MCF 10A (cell line): ENCODE data around the gene TNNI3. TPM values are rescaled to one million over a fixed set of nuclear protein-coding genes. Genes with fewer than 3 reads are reported as not detected.

Experiments used
- BruUV-seq: library from RNA; stranded (reverse); fragments of 400-500 nt; replicated peaks from 2 replicates; lab custom pipeline; 2021; lab: Mats Ljungman, UMichigan
- CTCF ChIA-PET: fragments of 300-600 bp; sonication (Branson Sonifier 250); formaldehyde crosslinking; extraction: SDS; loops from one replicate; lab custom pipeline; 2021; ENCODE audit warnings: antibody characterized with exemption, inconsistent platforms; lab: Yijun Ruan, JAX
- POLR2A ChIA-PET: fragments of 300-600, 350-650 bp; sonication (Branson Sonifier 250); formaldehyde crosslinking; extraction: SDS; loops from one replicate; lab custom pipeline; 2020; ENCODE audit warnings: antibody characterized with exemption, inconsistent platforms; lab: Yijun Ruan, JAX
- DNase-seq: peaks from one replicate; pipeline ENCODE4 v3.0.0-alpha.2; 2018; ENCODE audit not compliant: unreplicated experiment
- H3K27ac Mint-ChIP-seq: one replicate; pipeline ENCODE4 v1.8.0; 2022; ENCODE audit warnings: mild to moderate bottlenecking, low read depth, mixed read lengths; ENCODE audit not compliant: unreplicated experiment
- H3K27me3 Mint-ChIP-seq: one replicate; pipeline ENCODE4 v1.8.0; 2022; ENCODE audit warnings: mixed read lengths; ENCODE audit not compliant: insufficient read depth, unreplicated experiment
- H3K36me3 Mint-ChIP-seq: one replicate; pipeline ENCODE4 v1.8.0; 2022; ENCODE audit warnings: mild to moderate bottlenecking, moderate library complexity, mixed read lengths; ENCODE audit not compliant: insufficient read depth, unreplicated experiment
- H3K4me1 Mint-ChIP-seq: one replicate; pipeline ENCODE4 v1.8.0; 2022; ENCODE audit warnings: mixed read lengths; ENCODE audit not compliant: insufficient read depth, unreplicated experiment
- H3K4me3 Mint-ChIP-seq: one replicate; pipeline ENCODE4 v1.8.0; 2022; ENCODE audit warnings: mild to moderate bottlenecking, moderate library complexity, mixed read lengths; ENCODE audit not compliant: unreplicated experiment
- H3K9me3 Mint-ChIP-seq: one replicate; pipeline ENCODE4 v1.8.0; 2022; ENCODE audit warnings: mixed read lengths; ENCODE audit not compliant: unreplicated experiment
- CTCF ChIP-seq: fragments of 200-600 bp; IDR thresholded peaks from one replicate; pipeline ENCODE4 v1.8.0; 2022; ENCODE audit warnings: antibody characterized with exemption, mild to moderate bottlenecking; ENCODE audit not compliant: unreplicated experiment
- intact Hi-C: fragments of 100-400 bp; cut with micrococcal nuclease; formaldehyde crosslinking; loops from 2 replicates; pipeline ENCODE4 v1.14.1; 2022
- total RNA-seq: library from RNA; stranded (reverse); gene quantifications from 2 replicates; pipeline ENCODE4 v1.2.3, GENCODE V29; 2022

TNNI3 gene
- total RNA-seq, 1 experiment from 2014 or later: 0.89 TPM

DNA sequence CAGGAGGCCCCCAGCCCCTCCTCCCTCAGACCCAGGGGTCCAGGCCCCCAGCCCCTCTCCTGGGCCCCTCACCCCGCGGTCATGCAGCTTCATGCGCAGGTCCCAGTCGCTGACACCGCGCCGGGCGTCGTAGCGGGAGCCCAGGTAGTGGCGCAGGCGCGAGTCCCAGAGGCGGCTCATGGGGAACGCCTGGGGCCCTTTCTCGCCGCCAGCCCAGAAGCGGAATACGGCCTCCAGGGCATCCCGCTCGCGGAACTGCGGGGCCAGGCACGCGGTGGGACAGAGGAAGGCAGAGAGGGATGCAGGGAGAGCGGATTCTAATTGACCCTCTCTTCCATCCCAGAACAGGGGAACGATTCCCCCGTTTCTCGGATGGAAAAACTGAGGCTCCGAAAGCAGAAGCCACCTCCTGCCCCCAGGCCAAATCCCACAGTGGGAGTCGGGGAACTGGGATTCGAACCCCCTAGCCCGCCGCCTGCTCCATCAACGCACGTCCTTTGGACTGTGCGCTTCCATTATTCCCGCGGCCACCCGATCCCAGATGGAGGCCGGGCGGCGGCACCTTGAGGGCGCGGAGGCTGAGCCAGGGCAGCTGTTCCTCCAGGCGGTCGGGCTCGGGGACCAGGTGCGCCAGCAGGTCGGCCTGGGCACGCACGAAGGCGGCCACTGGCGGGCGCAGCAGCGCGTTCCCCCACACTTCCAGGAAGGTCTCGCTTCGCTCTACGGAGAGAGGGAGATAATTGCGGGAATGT is 4.2 kb upstream of the TNNI3 start:
- H3K9me3 Mint-ChIP-seq: no peaks in the 10 kb centered on the region
- TF ChIP-seq CTCF: no peak
- POLR2A ChIA-PET: interaction anchor here (0.7 kb wide), 1 partner anchor 388 kb away, joined by 3 read pairs; no protein-coding TSS in a partner anchor

DNA sequence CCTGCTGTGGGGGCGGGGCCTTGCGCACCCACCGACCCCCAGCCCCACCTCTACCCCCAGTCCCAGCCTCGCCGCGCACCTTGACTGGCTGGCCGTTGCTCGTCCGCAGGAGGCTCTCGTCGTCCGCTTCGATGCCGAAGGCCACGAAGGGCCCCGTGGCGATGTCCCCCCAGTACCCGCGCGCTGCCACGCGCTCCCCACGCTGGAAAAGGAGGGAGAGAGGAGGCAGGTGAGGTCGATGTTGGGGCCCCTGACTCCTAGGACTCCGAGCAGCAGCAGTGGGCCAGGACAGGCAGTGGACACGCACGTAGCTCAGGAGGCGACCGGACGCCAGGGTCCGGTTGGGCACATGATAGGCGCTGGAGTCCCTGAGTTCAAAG is 3.4 kb upstream of the TNNI3 start:
- Mint-ChIP-seq H3K27ac (no peak overlapping the region), H3K4me3 (no peak overlapping the region), H3K4me1 (peaks cover 27% of the 10 kb centered on the region), H3K27me3 (no peaks in the 10 kb centered on the region), H3K36me3 (no peaks in the 10 kb centered on the region), H3K9me3 (no peaks in the 10 kb centered on the region)
- no peak for DNase-seq
- intact Hi-C loops: no loop called here
- CTCF ChIA-PET: interaction anchor here (0.6 to 3.6 kb wide), 13 partner anchors 9 to 951 kb away, joined by 3 to 25 read pairs (median 4); no protein-coding TSS in a partner anchor
- no TSS peak for BruUV-seq
- TF ChIP-seq CTCF: no peak
- POLR2A ChIA-PET: interaction anchor here (0.6 to 1.0 kb wide), 5 partner anchors 18 to 389 kb away, joined by 3 read pairs; partner anchors contain the start of gene TMEM238

More for the DNA sequence above, 4.2 kb upstream of the TNNI3 start:
- intact Hi-C loops: no loop called here
- H3K4me1 Mint-ChIP-seq: peaks cover 31% of the 10 kb centered on the region
- DNase-seq: no peak
- BruUV-seq: no TSS peak
- H3K27me3 Mint-ChIP-seq: no peaks in the 10 kb centered on the region
- H3K36me3 Mint-ChIP-seq: no peaks in the 10 kb centered on the region
- H3K27ac Mint-ChIP-seq: no peak overlapping the region
- CTCF ChIA-PET: interaction anchor here (0.6 to 2.7 kb wide), 3 partner anchors 15 to 472 kb away, joined by 3 to 21 read pairs (median 6); no protein-coding TSS in a partner anchor
- H3K4me3 Mint-ChIP-seq: no peak overlapping the region

DNA sequence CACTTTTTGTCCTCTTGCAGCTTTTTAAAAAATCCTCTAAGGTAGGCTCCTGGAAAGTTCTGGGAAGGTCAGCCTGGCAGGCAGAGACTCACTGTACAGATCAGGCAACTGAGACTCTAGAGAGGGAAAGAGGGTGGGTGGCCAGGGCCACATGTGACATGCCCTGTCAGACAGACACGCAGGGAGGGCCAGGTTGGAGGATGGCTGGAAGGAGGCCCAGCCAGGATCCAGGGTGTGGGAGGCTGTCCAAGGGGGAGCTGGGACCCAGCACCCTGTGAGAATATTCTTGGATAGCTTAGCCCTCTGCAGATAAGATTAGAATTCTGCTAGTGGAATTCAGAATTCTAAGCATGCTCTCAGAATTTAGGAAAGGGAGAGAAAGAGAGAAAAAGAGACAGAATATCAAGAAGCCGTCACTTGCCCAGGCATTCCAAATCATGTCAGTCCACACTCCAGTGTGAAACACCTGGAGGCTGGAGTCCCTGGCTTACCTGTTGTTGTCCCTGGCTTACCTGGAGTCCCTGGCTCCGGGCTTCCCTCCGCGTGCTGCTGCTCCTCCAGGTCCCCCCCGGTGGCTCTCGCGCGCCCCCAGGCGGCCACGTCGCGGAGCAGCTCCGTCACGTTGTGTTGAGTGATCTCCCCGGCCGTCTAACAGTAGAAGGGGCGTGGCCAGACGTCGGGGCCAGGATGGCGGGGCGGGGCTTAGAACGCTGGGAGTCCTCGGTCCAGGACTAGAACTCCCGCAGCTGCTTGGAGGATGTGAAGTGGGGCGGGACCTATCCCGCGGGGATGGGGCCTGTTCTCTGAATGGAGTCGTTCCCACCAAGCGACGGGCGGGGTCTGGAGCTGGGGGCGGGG is 2.8 kb upstream of the TNNI3 start:
- DNase-seq: peak; percentile 94
- Mint-ChIP-seq H3K4me3 (peak overlapping the region; percentile 22), H3K27ac (no peak overlapping the region), H3K27me3 (no peaks in the 10 kb centered on the region), H3K9me3 (no peaks in the 10 kb centered on the region), H3K4me1 (peaks cover 27% of the 10 kb centered on the region), H3K36me3 (no peaks in the 10 kb centered on the region)
- POLR2A ChIA-PET: interaction anchor here (0.6 to 1.2 kb wide), 8 partner anchors 13 to 390 kb away, joined by 3 to 4 read pairs (median 3); partner anchors contain the start of genes RDH13 and TMEM238
- intact Hi-C loops: no loop called here
- CTCF ChIA-PET: interaction anchor here (0.6 to 3.6 kb wide), 25 partner anchors 9 to 950 kb away, joined by 3 to 25 read pairs (median 4); partner anchors contain the start of gene NAT14
- BruUV-seq: no TSS peak
- TF ChIP-seq CTCF: peak; percentile 90
